Liver (tissue), 9 donors: ENCODE measurements around the gene RNF151. TPM values are rescaled to one million over a fixed set of nuclear protein-coding genes. Genes with fewer than 3 reads are reported as not detected.

Experiments used
- DNase-seq: peaks from one replicate; pipeline ENCODE4 v3.0.0-alpha.2; 2017; ENCODE audit warnings: low spot score
- H3K27ac ChIP-seq, 2 donors: one replicate each; pipeline ENCODE4 v1.7.0; 2013; ENCODE audit warnings: inconsistent platforms in 2 of 2, low read length in 2 of 2, control low read depth in 1 of 2, low read depth in 1 of 2, mild to moderate bottlenecking in 1 of 2
- H3K27me3 ChIP-seq, 4 donors: one replicate each; pipeline versions ENCODE4 v1.6.1 to v1.7.0; 2013; ENCODE audit warnings: low read length in 3 of 4, inconsistent platforms in 1 of 4, mild to moderate bottlenecking in 1 of 4, moderate library complexity in 1 of 4; ENCODE audit not compliant: control insufficient read depth in 4 of 4, insufficient read depth in 4 of 4
- H3K36me3 ChIP-seq, 4 donors: one replicate each; pipeline versions ENCODE4 v1.6.1 to v1.7.0; 2013; ENCODE audit warnings: low read length in 3 of 4, mild to moderate bottlenecking in 3 of 4, low read depth in 1 of 4, moderate library complexity in 1 of 4; ENCODE audit not compliant: control insufficient read depth in 4 of 4, insufficient read depth in 3 of 4
- H3K4me1 ChIP-seq, 4 donors: one replicate each; pipeline versions ENCODE4 v1.6.1 to v1.7.0; 2013; ENCODE audit warnings: low read length in 3 of 4, mild to moderate bottlenecking in 3 of 4, moderate library complexity in 1 of 4; ENCODE audit not compliant: control insufficient read depth in 4 of 4, insufficient read depth in 4 of 4
- H3K4me3 ChIP-seq, 3 donors: one replicate each; pipeline versions ENCODE4 v1.6.1 to v1.7.0; 2013; ENCODE audit warnings: low read length in 3 of 3, control low read depth in 1 of 3, low read depth in 1 of 3, mild to moderate bottlenecking in 1 of 3
- H3K9ac ChIP-seq, 2 donors: one replicate each; pipeline ENCODE4 v1.7.0; 2013; ENCODE audit warnings: low read length in 2 of 2, mild to moderate bottlenecking in 2 of 2, moderate library complexity in 2 of 2, control low read depth in 1 of 2, low read depth in 1 of 2
- H3K9me3 ChIP-seq, 4 donors: one replicate each; pipeline versions ENCODE4 v1.6.1 to v1.7.0; 2013; ENCODE audit warnings: low read length in 3 of 4; ENCODE audit not compliant: control insufficient read depth in 4 of 4
- CTCF ChIP-seq: fragments of 150-350 bp; IDR thresholded peaks from 2 replicates; pipeline ENCODE4 v1.5.1; 2017; ENCODE audit warnings: improper control_type of control experiment, low read depth, low read length; ENCODE audit not compliant: missing input control
- EGR1 ChIP-seq, 2 donors: IDR thresholded peaks; 2 replicates each; pipeline ENCODE4 v1.6.1; 2016 to 2018; ENCODE audit warnings: antibody characterized with exemption in 2 of 2, low read depth in 2 of 2
- FOXA1 ChIP-seq: IDR thresholded peaks from 2 replicates; pipeline ENCODE4 v1.6.1; 2016; ENCODE audit warnings: antibody characterized with exemption
- FOXA2 ChIP-seq: IDR thresholded peaks from 2 replicates; pipeline ENCODE4 v1.6.1; 2016; ENCODE audit warnings: antibody characterized with exemption
- GABPA ChIP-seq, 2 donors: IDR thresholded peaks in 1 of 2; conservative IDR thresholded peaks in 1 of 2; 2 replicates each; pipeline ENCODE4 v1.6.1; 2016; ENCODE audit warnings: antibody characterized with exemption in 2 of 2, mild to moderate bottlenecking in 1 of 2, moderate library complexity in 1 of 2
- HNF4A ChIP-seq, 2 donors: conservative IDR thresholded peaks; 2 replicates each; pipeline ENCODE4 v1.6.1; 2016; ENCODE audit warnings: antibody characterized with exemption in 2 of 2, mild to moderate bottlenecking in 2 of 2
- HNF4G ChIP-seq: IDR thresholded peaks from 2 replicates; pipeline ENCODE4 v1.6.1; 2016; ENCODE audit warnings: antibody characterized with exemption
- JUND ChIP-seq, 2 donors: IDR thresholded peaks; 2 replicates each; pipeline ENCODE4 v1.6.1; 2016; ENCODE audit warnings: antibody characterized with exemption in 2 of 2
- MAX ChIP-seq: IDR thresholded peaks from 2 replicates; pipeline ENCODE4 v1.6.1; 2016; ENCODE audit warnings: antibody characterized with exemption
- NR2F2 ChIP-seq: IDR thresholded peaks from 2 replicates; pipeline ENCODE4 v1.6.1; 2016; ENCODE audit warnings: antibody characterized with exemption
- RAD21 ChIP-seq, 2 donors: IDR thresholded peaks; 2 replicates each; pipeline ENCODE4 v1.6.1; 2016; ENCODE audit warnings: antibody characterized with exemption in 2 of 2, mild to moderate bottlenecking in 2 of 2
- RXRA ChIP-seq, 2 donors: IDR thresholded peaks; 2 replicates each; pipeline ENCODE4 v1.6.1; 2017 to 2018; ENCODE audit warnings: antibody characterized with exemption in 2 of 2, mild to moderate bottlenecking in 1 of 2
- SP1 ChIP-seq: IDR thresholded peaks from 2 replicates; pipeline ENCODE4 v1.6.1; 2018; ENCODE audit warnings: antibody characterized with exemption, mild to moderate bottlenecking
- TAF1 ChIP-seq: conservative IDR thresholded peaks from 2 replicates; pipeline ENCODE4 v1.6.1; 2016; ENCODE audit warnings: antibody characterized with exemption, mild to moderate bottlenecking
- YY1 ChIP-seq: IDR thresholded peaks from 2 replicates; pipeline ENCODE4 v1.6.1; 2016; ENCODE audit warnings: antibody characterized with exemption, mild to moderate bottlenecking
- ZBTB33 ChIP-seq: IDR thresholded peaks from 2 replicates; pipeline ENCODE4 v1.6.1; 2016; ENCODE audit warnings: antibody characterized with exemption
- WGBS: extraction: QIAGEN DNeasy Blood & Tissue Kit; methylation state at CpG from one replicate; pipeline ENCODE4 v1.1.7; 2013; 5-methylcytosine and 5-hydroxymethylcytosine counted together
- polyA plus RNA-seq, 2 donors: library from polyadenylated mRNA; stranded (reverse) in 1 of 2; unstranded in 1 of 2; fragments of 200-250 nt in 1 of 2; fragments of >200 nt in 1 of 2; fragmentation: Nextera tagmentation in 1 of 2; extraction: Ambion mirVana in 1 of 2; gene quantifications; one replicate each; pipeline versions ENCODE4 v1.2.1 to v1.2.3, GENCODE V29; 2013 to 2015
- total RNA-seq, 2 donors: library from RNA; depleted of rRNA; stranded (reverse); fragments of >200 nt; gene quantifications; one replicate each; pipeline ENCODE4 v1.2.3, GENCODE V29; 2014
- TF ChIP-seq, protein P1 (sequence below): IDR thresholded peaks from 2 replicates; pipeline ENCODE4 v1.6.1; 2016; ENCODE audit warnings: antibody characterized with exemption
- TF ChIP-seq, protein P2 (sequence below): IDR thresholded peaks from 2 replicates; pipeline ENCODE4 v1.6.1; 2016; ENCODE audit warnings: antibody characterized with exemption, mild to moderate bottlenecking
- donor health status: healthy.
- donor health status: healthy.
- donor health status: healthy.
- donor health status: healthy.
- donor health status: healthy.

The RNF151 gene
- total and polyA plus RNA-seq, 4 donors: not detected

GRCh38 chr16:1998852-1999801, 32.5 kb downstream of the RNF151 start:
- 96% methylated on average over 39 of the region's 39 CpGs for WGBS
- Histone ChIP-seq H3K9ac (no peak overlapping the region), H3K36me3 (peaks cover 24 to 67% (median 28%) of the 10 kb centered on the region in 4 donors), H3K27ac (no peak overlapping the region), H3K9me3 (no peaks in the 10 kb centered on the region), H3K4me3 (no peak overlapping the region), H3K27me3 (no peaks in the 10 kb centered on the region), H3K4me1 (peaks cover 2 to 9% (median 6%) of the 10 kb centered on the region in 4 donors)
- no peak for DNase-seq
- TF ChIP-seq, protein P1, sequence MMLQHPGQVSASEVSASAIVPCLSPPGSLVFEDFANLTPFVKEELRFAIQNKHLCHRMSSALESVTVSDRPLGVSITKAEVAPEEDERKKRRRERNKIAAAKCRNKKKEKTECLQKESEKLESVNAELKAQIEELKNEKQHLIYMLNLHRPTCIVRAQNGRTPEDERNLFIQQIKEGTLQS: no peak
- TF ChIP-seq JUND (IDR thresholded peaks at IDR 0.05): no peak
- TF ChIP-seq RXRA (IDR thresholded peaks at IDR 0.05): no peak
- no peak for TF ChIP-seq HNF4A (conservative IDR thresholded peaks at IDR 0.05)
- TF ChIP-seq SP1: no peak
- TF ChIP-seq GABPA (IDR thresholded peaks at IDR 0.05 in 1 of 2, conservative IDR thresholded peaks at IDR 0.05 in 1 of 2): no peak
- TF ChIP-seq NR2F2: no peak
- no peak for TF ChIP-seq TAF1
- TF ChIP-seq EGR1 (IDR thresholded peaks at IDR 0.05; ENCODE audit: low read depth in 2 of 2): no peak
- no peak for TF ChIP-seq MAX
- TF ChIP-seq RAD21 (IDR thresholded peaks at IDR 0.05): no peak
- TF ChIP-seq CTCF: no peak
- no peak for TF ChIP-seq YY1
- TF ChIP-seq HNF4G: no peak
- TF ChIP-seq, protein P2, sequence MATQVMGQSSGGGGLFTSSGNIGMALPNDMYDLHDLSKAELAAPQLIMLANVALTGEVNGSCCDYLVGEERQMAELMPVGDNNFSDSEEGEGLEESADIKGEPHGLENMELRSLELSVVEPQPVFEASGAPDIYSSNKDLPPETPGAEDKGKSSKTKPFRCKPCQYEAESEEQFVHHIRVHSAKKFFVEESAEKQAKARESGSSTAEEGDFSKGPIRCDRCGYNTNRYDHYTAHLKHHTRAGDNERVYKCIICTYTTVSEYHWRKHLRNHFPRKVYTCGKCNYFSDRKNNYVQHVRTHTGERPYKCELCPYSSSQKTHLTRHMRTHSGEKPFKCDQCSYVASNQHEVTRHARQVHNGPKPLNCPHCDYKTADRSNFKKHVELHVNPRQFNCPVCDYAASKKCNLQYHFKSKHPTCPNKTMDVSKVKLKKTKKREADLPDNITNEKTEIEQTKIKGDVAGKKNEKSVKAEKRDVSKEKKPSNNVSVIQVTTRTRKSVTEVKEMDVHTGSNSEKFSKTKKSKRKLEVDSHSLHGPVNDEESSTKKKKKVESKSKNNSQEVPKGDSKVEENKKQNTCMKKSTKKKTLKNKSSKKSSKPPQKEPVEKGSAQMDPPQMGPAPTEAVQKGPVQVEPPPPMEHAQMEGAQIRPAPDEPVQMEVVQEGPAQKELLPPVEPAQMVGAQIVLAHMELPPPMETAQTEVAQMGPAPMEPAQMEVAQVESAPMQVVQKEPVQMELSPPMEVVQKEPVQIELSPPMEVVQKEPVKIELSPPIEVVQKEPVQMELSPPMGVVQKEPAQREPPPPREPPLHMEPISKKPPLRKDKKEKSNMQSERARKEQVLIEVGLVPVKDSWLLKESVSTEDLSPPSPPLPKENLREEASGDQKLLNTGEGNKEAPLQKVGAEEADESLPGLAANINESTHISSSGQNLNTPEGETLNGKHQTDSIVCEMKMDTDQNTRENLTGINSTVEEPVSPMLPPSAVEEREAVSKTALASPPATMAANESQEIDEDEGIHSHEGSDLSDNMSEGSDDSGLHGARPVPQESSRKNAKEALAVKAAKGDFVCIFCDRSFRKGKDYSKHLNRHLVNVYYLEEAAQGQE: no peak
- TF ChIP-seq FOXA1: no peak
- no peak for TF ChIP-seq ZBTB33
- TF ChIP-seq FOXA2: no peak
